B cell (primary cell): ENCODE measurements around the gene GRID2.

Source experiments
- CTCF ChIP-seq: fragments of 200-600 bp; IDR thresholded peaks from one replicate; pipeline ENCODE4 v1.8.0; 2022; ENCODE audit warnings: antibody characterized with exemption, mild to moderate bottlenecking
- EZH2 ChIP-seq: IDR thresholded peaks from 2 replicates; pipeline ENCODE4 v1.6.1; 2012; ENCODE audit warnings: borderline replicate concordance, low read depth, mild to moderate bottlenecking, moderate library complexity, low read length; ENCODE audit not compliant: insufficient read depth, poor library complexity, severe bottlenecking

DNA sequence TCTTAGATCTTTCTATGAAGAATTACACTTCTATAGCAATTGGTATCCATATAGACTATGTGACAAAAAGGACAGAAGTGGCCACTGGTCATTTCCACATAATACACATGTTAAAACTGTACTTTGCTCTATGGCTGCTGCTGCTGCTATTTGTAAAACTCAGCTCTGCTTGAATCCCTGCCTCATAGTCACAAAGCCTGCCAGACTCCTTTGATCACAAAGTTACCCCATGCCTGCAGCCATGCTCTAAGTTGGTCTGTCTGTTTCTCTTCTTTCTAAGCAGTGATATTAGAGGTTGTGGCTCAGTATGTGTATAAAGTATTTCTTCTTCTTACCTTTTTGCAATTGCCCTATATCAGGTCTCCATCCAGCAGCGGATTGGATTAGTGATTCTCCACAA is 210.9 kb downstream of the GRID2 start:
- no peak for TF ChIP-seq EZH2
- no peak for TF ChIP-seq CTCF
